NB4 (cell line): ENCODE measurements around the gene ARF3.

ENCODE experiments used
- CTCF ChIP-seq: IDR thresholded peaks from one replicate; pipeline ENCODE4 v1.5.1; 2012; ENCODE audit warnings: low read depth, low read length
- MAX ChIP-seq: IDR thresholded peaks from 2 replicates; pipeline ENCODE4 v1.6.1; 2011; ENCODE audit warnings: low read depth, low read length
- POLR2A ChIP-seq: IDR thresholded peaks from 2 replicates; pipeline ENCODE4 v1.6.1; 2011; ENCODE audit warnings: mild to moderate bottlenecking; ENCODE audit not compliant: insufficient read length; ENCODE audit errors: extremely low read depth

DNA sequence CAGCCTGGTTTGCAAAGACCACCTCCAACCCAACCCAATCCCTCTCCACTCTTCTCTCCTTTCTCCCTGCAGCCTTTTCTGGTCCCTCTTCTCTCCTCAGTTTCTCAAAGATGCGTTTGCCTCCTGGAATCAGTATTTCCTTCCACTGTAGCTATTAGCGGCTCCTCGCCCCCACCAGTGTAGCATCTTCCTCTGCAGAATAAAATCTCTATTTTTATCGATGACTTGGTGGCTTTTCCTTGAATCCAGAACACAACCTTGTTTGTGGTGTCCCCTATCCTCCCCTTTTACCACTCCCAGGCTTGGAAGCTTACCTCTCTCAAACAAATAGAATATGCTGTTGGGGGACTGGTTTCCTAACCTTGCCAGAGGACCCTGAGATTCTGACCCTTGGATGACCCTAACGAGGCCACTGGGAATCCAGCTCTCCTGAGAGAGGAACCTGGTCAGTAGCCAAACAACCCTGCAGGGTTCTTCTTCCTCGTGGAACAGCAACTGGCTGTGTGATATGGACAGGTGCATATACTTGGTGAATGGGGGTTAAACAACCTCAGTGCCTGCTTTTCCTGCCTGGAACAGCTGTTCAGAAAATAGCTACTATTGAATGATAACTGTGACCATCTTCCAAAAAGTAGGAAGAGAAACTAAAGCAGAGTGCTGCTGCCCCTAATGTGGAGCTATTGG, 25.3 kb upstream of the ARF3 start:
- no peak for TF ChIP-seq POLR2A
- TF ChIP-seq CTCF: no peak
- TF ChIP-seq MAX: no peak
